Measurements from ENCODE around the gene FHAD1.

FHAD1 gene

GRCh38 chr1:15272782-15273127, 25.7 kb downstream of the FHAD1 start:
- Histone ChIP-seq H4K20me1 (ENCODE audit: control insufficient read depth, insufficient read depth, low read depth, low read length) (no peaks in the 10 kb centered on the region), H3K27ac (ENCODE audit: low read depth, low read length) (no peak overlapping the region), H3K4me3 (ENCODE audit: low read length) (no peak overlapping the region), H3K9me3 (ENCODE audit: control insufficient read depth, insufficient read depth, low read length) (no peaks in the 10 kb centered on the region), H3K79me2 (ENCODE audit: control insufficient read depth, low read length) (no peaks in the 10 kb centered on the region), H3K9me2 (replicated peaks; ENCODE audit: control insufficient read depth, low read length) (no peaks in the 10 kb centered on the region), H3K4me2 (ENCODE audit: low read length) (no peak overlapping the region), H3F3A (ENCODE audit: control insufficient read depth, insufficient read depth) (no peaks in the 10 kb centered on the region), H3K27me3 (ENCODE audit: control insufficient read depth, low read length) (no peaks in the 10 kb centered on the region; the same call in 1 of the 2 replicates), H3K36me3 (ENCODE audit: control insufficient read depth, low read length) (no peaks in the 10 kb centered on the region), H3K4me1 (ENCODE audit: control insufficient read depth, low read length) (no peaks in the 10 kb centered on the region)
- no peak for TF ChIP-seq CTCF (IDR thresholded peaks at IDR 0.05; ENCODE audit: low read depth, low read length, poor library complexity, severe bottlenecking)
- TF ChIP-seq EZH2phosphoT487 (IDR thresholded peaks at IDR 0.05; ENCODE audit: borderline replicate concordance, low read length): no peak

GRCh38 chr1:15273274-15273673, 26.3 kb downstream of the FHAD1 start:
- Histone ChIP-seq H3K9me3 (ENCODE audit: control insufficient read depth, insufficient read depth, low read length) (no peaks in the 10 kb centered on the region), H3K4me3 (ENCODE audit: low read length) (no peak overlapping the region), H3K9me2 (replicated peaks; ENCODE audit: control insufficient read depth, low read length) (no peaks in the 10 kb centered on the region), H3F3A (ENCODE audit: control insufficient read depth, insufficient read depth) (no peaks in the 10 kb centered on the region), H3K4me2 (ENCODE audit: low read length) (no peak overlapping the region), H3K27ac (ENCODE audit: low read depth, low read length) (no peak overlapping the region), H3K36me3 (ENCODE audit: control insufficient read depth, low read length) (no peaks in the 10 kb centered on the region), H3K79me2 (ENCODE audit: control insufficient read depth, low read length) (no peaks in the 10 kb centered on the region), H3K4me1 (ENCODE audit: control insufficient read depth, low read length) (no peaks in the 10 kb centered on the region), H3K27me3 (ENCODE audit: control insufficient read depth, low read length) (no peaks in the 10 kb centered on the region; the same call in 1 of the 2 replicates), H4K20me1 (ENCODE audit: control insufficient read depth, insufficient read depth, low read depth, low read length) (no peaks in the 10 kb centered on the region)
- no peak for TF ChIP-seq CTCF (IDR thresholded peaks at IDR 0.05; ENCODE audit: low read depth, low read length, poor library complexity, severe bottlenecking)

GRCh38 chr1:15275921-15276683, 29.1 kb downstream of the FHAD1 start:
- H4K20me1 ChIP-seq (ENCODE audit: control insufficient read depth, insufficient read depth, low read depth, low read length): no peaks in the 10 kb centered on the region
- no peak overlapping the region for H3K27ac ChIP-seq (ENCODE audit: low read depth, low read length)
- H3K4me3 ChIP-seq (ENCODE audit: low read length): no peak overlapping the region
- H3K4me1 ChIP-seq (ENCODE audit: control insufficient read depth, low read length): no peaks in the 10 kb centered on the region
- TF ChIP-seq CTCF (IDR thresholded peaks at IDR 0.05; ENCODE audit: low read depth, low read length, poor library complexity, severe bottlenecking): no peak
- no peak for TF ChIP-seq EZH2phosphoT487 (IDR thresholded peaks at IDR 0.05; ENCODE audit: borderline replicate concordance, low read length)
- no peak overlapping the region for H3K4me2 ChIP-seq (ENCODE audit: low read length)
- no peaks in the 10 kb centered on the region for H3K79me2 ChIP-seq (ENCODE audit: control insufficient read depth, low read length)
- peaks cover 14% of the 10 kb centered on the region for H3K27me3 ChIP-seq (ENCODE audit: control insufficient read depth, low read length)
- no peaks in the 10 kb centered on the region for H3K9me2 ChIP-seq (replicated peaks; ENCODE audit: control insufficient read depth, low read length)
- no peaks in the 10 kb centered on the region for H3K9me3 ChIP-seq (ENCODE audit: control insufficient read depth, insufficient read depth, low read length)
- no peaks in the 10 kb centered on the region for H3F3A ChIP-seq (ENCODE audit: control insufficient read depth, insufficient read depth)
- H3K36me3 ChIP-seq (ENCODE audit: control insufficient read depth, low read length): no peaks in the 10 kb centered on the region
